ENCODE measurements around the gene TMEM134.
A peak's percentile ranks its signal among the peaks of the same experiment; 100 is the strongest.

TMEM134 gene

DNA sequence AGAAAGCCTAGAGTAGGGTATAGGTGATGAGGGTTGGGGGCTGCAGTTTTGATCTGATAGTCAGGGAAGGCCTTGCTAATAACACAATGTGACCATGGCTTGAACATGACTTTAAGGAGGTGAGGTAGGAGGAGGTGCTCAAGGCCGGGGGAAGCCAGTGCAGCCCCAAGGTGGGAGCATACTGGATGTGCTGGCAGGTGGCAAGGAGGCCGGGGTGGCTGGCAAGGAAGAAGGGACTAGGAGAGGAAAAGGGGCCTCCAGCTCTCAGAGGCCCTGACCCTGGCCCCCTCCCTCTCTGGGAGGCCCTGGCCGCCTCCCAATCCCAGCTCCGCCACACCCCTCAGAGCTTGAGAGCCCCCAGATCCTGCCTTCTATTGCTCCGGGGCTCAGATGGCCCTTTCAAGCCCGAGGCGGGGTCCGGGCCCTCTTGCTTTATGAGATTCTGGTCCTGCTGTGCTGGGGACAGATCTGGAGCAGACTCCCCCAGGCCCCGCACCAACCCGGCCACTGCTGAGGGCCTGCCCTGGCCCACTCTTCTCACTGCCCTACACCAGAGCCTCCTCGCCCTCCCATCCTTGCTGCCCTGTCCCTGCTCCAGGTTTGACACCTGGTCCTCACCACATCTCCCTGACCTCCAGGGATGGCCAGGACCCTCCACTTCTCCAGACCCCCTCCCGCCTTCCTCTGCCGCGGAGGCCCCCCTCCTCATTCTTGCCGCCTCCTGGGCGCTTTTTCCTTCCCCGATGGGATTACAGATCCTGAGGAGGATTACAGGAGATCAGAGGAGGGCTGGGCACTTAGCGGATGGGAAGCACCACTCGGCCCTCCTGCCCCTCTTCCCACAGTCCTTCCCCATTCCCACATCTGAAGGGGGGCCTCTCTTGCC, 34.3 kb upstream of the TMEM134 start:
- TF ChIP-seq, protein P1, sequence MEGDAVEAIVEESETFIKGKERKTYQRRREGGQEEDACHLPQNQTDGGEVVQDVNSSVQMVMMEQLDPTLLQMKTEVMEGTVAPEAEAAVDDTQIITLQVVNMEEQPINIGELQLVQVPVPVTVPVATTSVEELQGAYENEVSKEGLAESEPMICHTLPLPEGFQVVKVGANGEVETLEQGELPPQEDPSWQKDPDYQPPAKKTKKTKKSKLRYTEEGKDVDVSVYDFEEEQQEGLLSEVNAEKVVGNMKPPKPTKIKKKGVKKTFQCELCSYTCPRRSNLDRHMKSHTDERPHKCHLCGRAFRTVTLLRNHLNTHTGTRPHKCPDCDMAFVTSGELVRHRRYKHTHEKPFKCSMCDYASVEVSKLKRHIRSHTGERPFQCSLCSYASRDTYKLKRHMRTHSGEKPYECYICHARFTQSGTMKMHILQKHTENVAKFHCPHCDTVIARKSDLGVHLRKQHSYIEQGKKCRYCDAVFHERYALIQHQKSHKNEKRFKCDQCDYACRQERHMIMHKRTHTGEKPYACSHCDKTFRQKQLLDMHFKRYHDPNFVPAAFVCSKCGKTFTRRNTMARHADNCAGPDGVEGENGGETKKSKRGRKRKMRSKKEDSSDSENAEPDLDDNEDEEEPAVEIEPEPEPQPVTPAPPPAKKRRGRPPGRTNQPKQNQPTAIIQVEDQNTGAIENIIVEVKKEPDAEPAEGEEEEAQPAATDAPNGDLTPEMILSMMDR (conservative IDR thresholded peaks at IDR 0.05; ENCODE audit: low read length): no peak
- DNase-seq (ENCODE audit: low read depth): no peak
- H3K4me3 ChIP-seq (ENCODE audit: low read length): peak overlapping the region; percentile 76

DNA sequence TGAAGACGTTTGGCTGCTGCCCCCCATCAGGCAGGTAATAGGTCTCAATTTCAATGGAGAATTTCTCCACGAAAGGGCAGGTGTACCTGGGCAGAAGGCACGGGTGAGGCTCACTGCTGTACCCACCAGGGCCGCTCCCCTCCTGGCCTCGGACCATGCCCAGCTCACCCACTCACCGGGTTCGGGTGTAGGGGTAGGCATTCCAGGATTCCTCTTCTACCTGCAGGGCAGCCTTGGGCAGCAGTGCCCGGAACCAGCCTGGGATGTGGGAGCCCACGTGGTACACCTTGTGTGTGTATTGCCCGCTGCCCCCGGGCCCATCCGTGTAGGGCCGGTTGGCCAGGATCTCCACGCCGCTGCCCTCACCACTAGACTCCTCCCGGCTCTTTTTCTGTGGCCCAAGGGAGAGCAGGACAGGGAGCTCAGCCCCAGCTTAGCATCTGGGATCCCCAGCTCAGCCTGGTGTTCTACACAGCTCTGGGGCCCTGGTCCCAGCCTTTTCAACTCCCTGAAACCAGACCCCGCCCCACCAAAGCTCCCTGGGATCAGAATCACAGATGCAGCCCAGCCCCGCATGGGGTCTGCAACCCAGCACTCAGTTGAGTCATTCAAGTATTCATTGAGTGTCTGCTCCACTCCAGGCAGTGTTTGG, 33.4 kb upstream of the TMEM134 start:
- no peak overlapping the region for H3K4me3 ChIP-seq (ENCODE audit: low read length)
- TF ChIP-seq, protein P1 (conservative IDR thresholded peaks at IDR 0.05; ENCODE audit: low read length): no peak
- DNase-seq (ENCODE audit: low read depth): no peak

DNA sequence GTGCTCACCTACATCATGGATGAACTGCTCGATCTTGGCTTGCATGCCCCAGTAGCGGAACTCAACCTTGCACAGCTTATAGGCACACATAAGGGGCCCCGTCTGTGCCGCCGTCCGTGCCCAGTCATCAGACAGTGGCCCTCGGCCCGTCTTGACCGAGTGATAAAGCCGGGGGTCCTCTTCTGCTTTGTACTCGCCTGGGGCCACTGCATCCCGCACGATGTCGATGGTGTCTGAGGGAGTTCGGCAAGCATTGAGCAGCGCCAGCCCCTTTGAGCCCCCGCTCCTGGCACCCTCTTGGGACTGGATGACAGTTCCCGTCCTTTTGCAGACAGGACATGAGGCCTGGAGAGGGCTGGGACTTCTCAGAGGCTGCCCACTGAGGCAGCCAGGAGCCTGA, 32.8 kb upstream of the TMEM134 start:
- TF ChIP-seq, protein P1 (conservative IDR thresholded peaks at IDR 0.05; ENCODE audit: low read length): no peak
- DNase-seq (ENCODE audit: low read depth): no peak
- no peak overlapping the region for H3K4me3 ChIP-seq (ENCODE audit: low read length)

DNA sequence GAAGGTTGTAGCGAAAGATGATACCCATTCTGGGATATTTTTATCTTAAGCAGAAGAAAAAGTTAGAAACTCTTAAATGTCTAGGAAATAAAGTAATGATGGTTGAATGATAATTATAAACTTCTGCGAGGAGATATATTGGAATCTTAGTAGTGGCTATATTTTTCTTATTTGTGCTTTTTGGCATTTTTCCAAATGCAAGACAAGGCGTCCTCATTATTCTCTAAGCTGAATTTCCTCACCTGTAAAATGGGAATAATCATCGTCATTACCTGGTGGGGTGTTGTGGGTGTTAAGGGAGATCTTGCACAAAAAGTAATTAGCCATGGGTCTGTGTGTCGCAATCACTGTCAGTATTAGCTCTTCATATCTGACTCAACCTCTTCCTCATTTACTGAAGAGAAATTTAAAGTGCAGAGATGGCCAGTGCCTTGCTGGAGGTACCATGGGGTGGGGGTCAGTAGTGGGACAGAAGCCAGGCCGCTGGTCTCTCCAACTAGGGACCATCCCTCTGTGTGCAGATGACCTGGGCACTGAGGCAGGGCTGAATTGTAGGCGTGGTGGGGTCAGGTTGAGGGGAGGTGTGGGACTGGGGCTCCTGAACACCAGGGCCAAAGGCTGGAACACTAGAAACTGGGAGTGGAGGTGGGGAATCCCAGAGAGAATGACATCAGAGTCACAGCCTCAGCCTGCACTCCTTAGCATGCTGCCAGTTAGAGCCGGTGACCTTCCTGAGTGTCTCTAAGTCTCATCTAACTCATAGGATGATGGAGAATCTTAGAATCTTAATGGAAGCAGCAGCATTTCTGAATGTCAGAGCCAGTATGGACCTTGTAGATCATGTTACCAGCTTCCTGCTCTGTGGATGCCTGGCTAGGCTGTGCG, 32.0 kb upstream of the TMEM134 start:
- DNase-seq (ENCODE audit: low read depth): no peak
- no peak overlapping the region for H3K4me3 ChIP-seq (ENCODE audit: low read length)
- TF ChIP-seq, protein P1 (conservative IDR thresholded peaks at IDR 0.05; ENCODE audit: low read length): no peak

DNA sequence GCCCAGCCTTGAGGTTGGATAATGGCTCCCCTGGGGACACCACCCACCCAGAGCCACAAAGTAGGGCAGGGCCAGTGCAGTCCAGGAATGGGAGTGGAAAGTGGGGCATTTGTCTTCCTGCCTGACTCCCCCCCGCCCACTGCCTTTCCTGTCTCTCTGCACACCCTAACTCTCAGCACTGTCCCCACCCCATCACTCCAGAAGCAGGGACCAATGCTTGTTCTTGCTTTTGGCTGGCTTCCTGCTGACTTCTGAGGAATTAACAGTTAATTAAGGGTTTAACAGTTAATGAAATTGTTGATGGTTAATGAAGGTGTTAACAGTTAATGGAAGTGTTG, 31.4 kb upstream of the TMEM134 start:
- no peak overlapping the region for H3K4me3 ChIP-seq (ENCODE audit: low read length)
- DNase-seq (ENCODE audit: low read depth): no peak
- TF ChIP-seq, protein P1 (conservative IDR thresholded peaks at IDR 0.05; ENCODE audit: low read length): no peak

DNA sequence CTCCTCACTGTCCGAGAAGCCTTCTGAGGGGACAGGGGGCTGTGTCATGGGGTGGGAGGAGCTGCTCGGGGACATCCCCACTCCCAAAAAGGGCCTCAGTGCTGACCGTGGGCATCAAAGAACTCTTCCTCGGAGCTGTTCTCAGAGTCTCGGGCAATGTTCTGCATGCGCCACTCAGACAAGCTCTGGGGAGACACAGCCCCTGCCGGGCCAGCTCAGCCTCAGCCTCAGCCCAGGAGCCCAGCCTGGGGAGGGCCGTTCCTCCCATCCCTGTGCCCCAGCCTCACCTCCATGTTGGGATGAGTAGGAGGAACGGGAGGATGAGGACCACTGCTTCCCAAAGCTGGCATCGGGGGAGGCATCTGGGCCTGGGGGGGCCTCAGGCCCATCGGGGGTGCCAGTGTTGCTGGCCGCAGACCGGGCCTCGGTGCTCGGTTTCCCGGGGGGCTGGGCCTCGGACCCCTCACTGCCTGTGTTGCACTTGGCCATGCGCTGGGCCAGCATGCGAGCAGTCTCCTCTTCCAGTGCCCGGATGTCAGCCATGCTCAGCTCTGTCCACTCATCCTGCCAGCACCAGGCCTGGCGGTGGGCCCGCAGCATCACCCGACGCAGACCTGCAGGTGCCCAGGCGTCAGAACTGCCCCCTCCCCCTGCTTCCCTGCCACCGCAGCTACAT, 30.9 kb upstream of the TMEM134 start:
- no peak for DNase-seq (ENCODE audit: low read depth)
- no peak overlapping the region for H3K4me3 ChIP-seq (ENCODE audit: low read length)

More for the DNA sequence above, 30.9 kb upstream of the TMEM134 start:
- TF ChIP-seq, protein P1 (conservative IDR thresholded peaks at IDR 0.05; ENCODE audit: low read length): no peak

All from AG10803 (cell line).